Activated CD8-positive, alpha-beta memory T cell treated with anti-CD3 and anti-CD28 coated beads, Interleukin-2, amount 50 U/mL, for 24 hours (primary cell): Measurements from ENCODE around the gene NTM.

Experiments
- DNase-seq: peaks from one replicate; pipeline ENCODE4 v3.0.0-alpha.2; 2020; ENCODE audit errors: extremely low read depth

Gene NTM

GRCh38 chr11:132112846-132113245, 742.4 kb downstream of the NTM start:
- DNase-seq = no peak

GRCh38 chr11:132114185-132114584, 743.8 kb downstream of the NTM start:
- DNase-seq = no peak

- DNase-seq = no peak
These were observed 744.3 kb downstream of the NTM start for GRCh38 chr11:132114743-132115142.

DNA sequence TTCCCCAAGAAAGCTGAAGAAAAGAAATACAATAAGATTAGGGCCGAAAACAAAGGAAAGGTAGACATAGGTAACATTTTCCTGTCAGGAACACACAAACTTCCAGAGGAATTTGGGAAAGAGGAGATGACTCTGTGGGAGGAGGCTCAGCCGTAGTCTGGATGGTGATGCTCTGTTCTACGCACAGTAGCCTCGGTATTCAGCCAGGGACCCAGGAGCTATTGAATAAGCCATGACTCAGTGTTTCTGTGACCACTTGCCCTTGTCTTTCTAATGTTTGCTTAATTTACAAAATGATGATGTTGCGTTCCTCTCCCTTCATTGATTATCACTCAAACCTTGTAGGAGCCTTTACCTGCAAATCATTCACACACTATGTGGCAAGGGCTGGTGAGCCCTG, 745.0 kb downstream of the NTM start:
- no peak for DNase-seq

- no peak for DNase-seq
These were observed 746.1 kb downstream of the NTM start for GRCh38 chr11:132116516-132116915.

DNA sequence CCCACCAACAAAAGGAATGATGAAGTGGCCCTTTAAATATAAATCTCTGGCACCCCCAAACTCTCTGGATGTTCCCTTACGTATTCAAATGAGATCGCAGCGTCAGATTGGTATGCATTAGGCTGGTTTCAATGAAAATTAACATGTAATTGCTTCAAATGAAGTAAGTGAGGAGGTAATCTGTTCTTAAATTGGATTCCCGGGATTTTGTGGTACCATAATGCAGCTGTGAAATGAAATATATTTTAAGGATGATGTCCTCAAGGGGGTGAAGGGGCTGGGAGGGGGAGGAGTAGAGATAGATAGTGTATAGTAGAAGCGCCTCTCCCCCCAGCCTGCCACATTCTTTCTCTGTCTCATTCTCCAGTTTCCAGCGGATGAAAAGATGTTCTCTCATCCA, 748.2 kb downstream of the NTM start:
- DNase-seq = no peak

- DNase-seq = no peak
These were observed 749.2 kb downstream of the NTM start for GRCh38 chr11:132119573-132119972.

- DNase-seq = no peak
These were observed 752.3 kb downstream of the NTM start for GRCh38 chr11:132122735-132123134.

DNA sequence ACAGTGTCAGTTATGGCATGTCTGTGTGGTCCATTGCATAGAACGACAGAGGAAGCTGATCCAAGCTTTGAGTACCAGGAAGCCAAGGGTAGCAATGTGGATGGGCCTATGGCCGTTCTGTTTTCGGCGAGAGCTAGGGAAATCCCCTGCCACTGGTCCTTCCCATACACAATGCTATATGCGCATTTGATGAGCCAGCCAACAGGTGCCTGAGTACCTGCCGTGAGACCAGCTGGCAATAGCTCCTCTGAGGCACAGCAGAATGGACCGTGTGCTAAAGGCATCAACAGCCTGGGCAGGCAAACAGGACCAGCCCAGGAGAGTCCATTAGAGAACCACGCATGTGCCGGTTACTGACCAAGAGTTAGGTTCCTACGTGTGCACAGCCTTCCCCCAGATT, 753.0 kb downstream of the NTM start:
- no peak for DNase-seq

GRCh38 chr11:132123854-132124835, 753.7 kb downstream of the NTM start:
- no peak for DNase-seq

- DNase-seq = no peak
These were observed 755.8 kb downstream of the NTM start for GRCh38 chr11:132125988-132126871.

GRCh38 chr11:132126973-132127899, 756.8 kb downstream of the NTM start:
- DNase-seq = no peak

DNA sequence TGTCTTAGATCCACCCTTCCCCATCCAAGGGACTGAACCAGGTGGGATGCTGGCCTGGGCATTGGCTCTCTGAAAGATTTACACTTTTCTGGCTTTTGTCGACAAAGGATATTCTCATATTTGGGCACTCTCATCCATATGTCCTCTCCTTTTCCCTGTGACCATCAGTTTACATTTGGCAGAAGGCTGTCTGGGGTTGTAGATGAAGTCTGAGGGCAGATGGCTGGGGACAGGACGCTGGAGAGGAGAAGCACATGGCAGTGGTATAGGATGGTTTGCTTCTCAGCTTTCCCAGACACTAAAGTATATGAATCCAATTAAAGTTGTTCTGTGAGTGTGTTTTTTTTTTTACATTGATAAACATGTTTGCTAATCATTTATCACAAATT, 757.5 kb downstream of the NTM start:
- DNase-seq = no peak

- DNase-seq = no peak
These were observed 760.6 kb downstream of the NTM start for GRCh38 chr11:132131047-132131446.

- DNase-seq = no peak
These were observed 761.5 kb downstream of the NTM start for GRCh38 chr11:132131961-132132360.

DNA sequence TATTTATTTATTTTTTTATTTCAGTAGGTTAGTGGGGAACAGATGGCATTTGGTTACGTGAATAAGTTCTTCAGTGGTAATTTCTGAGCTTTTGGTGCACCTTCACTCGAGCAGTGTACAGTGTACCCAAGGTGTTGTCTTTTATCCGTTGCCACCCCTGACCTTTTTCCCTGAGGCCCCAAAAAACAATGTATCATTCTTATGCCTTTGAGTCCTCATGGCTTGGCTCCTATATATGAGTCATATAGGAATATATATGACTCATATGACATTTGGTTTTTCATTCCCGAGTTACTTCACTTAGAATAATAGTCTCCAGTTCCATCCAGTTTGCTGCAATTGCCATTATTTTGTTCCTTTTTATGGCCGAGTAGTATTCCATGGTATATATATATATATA, 763.9 kb downstream of the NTM start:
- DNase-seq = no peak

GRCh38 chr11:132137289-132137980, 767.0 kb downstream of the NTM start:
- DNase-seq = no peak

- DNase-seq = no peak
These were observed 767.5 kb downstream of the NTM start for GRCh38 chr11:132137981-132138313.

- DNase-seq = no peak
These were observed 768.8 kb downstream of the NTM start for GRCh38 chr11:132139181-132139580.

GRCh38 chr11:132140056-132140455, 769.6 kb downstream of the NTM start:
- no peak for DNase-seq

GRCh38 chr11:132142121-132142520, 771.7 kb downstream of the NTM start:
- no peak for DNase-seq
